Epithelial cell of esophagus (primary cell): ENCODE results near the gene HSF5.
A peak's percentile ranks its signal among the peaks of the same experiment; 100 is the strongest.

ENCODE experiments used
- DNase-seq: peaks from one replicate; pipeline ENCODE4 v3.0.0; 2010; ENCODE audit warnings: low read depth
- H3K4me3 ChIP-seq: 2 replicates; pipeline ENCODE4 v1.5.1; 2011; ENCODE audit warnings: mild to moderate bottlenecking, low read length, control low read depth
- CTCF ChIP-seq: IDR thresholded peaks from 2 replicates; pipeline ENCODE4 v1.5.1; 2011; ENCODE audit warnings: low read depth, mild to moderate bottlenecking, low read length, control low read depth, inconsistent platforms; ENCODE audit not compliant: insufficient read depth; ENCODE audit errors: missing control alignments

Gene HSF5

GRCh38 chr17:58427807-58428206, 60.4 kb downstream of the HSF5 start:
- no peak overlapping the region for H3K4me3 ChIP-seq
- DNase-seq: no peak
- TF ChIP-seq CTCF: no peak

- no peak for TF ChIP-seq CTCF
- DNase-seq: no peak
- H3K4me3 ChIP-seq: no peak overlapping the region
These were observed 66.5 kb downstream of the HSF5 start for GRCh38 chr17:58421711-58422110.

- no peak for DNase-seq
- H3K4me3 ChIP-seq: no peak overlapping the region
These were observed 67.4 kb downstream of the HSF5 start for GRCh38 chr17:58420827-58421226.

GRCh38 chr17:58417300-58418092, 70.7 kb downstream of the HSF5 start, which contains the start of gene RNF43:
RNF43 (minus strand) TSS chr17:58417534; CDS start chr17:58415577, 1,957 bp downstream.
- peak within 1 kb of the TSS; percentile 75 for H3K4me3 ChIP-seq
- TF ChIP-seq CTCF: peak; percentile 97

More at GRCh38 chr17:58420827-58421226, 67.4 kb downstream of the HSF5 start:
- TF ChIP-seq CTCF: no peak

GRCh38 chr17:58416937-58417299, 71.3 kb downstream of the HSF5 start:
- DNase-seq: peak; percentile 18
- H3K4me3 ChIP-seq: peak overlapping the region; percentile 75
- TF ChIP-seq CTCF: no peak

More at GRCh38 chr17:58417300-58418092, 70.7 kb downstream of the HSF5 start, which contains the start of gene RNF43:
- DNase-seq: peak; percentile 100

GRCh38 chr17:58416396-58416795, 71.8 kb downstream of the HSF5 start:
- H3K4me3 ChIP-seq: peak overlapping the region; percentile 75
- no peak for DNase-seq

More at GRCh38 chr17:58416396-58416795, 71.8 kb downstream of the HSF5 start:
- no peak for TF ChIP-seq CTCF
